Measurements from ENCODE around the gene MAST4. TPM values are rescaled to one million over a fixed set of nuclear protein-coding genes. Genes with fewer than 3 reads are reported as not detected.

MAST4 gene
- total and polyA plus RNA-seq, 2 of the 8 experiments (the other 6 are each of a cell fraction or from before 2014, with no cell fraction given) = 1.5 to 2.6 TPM

DNA sequence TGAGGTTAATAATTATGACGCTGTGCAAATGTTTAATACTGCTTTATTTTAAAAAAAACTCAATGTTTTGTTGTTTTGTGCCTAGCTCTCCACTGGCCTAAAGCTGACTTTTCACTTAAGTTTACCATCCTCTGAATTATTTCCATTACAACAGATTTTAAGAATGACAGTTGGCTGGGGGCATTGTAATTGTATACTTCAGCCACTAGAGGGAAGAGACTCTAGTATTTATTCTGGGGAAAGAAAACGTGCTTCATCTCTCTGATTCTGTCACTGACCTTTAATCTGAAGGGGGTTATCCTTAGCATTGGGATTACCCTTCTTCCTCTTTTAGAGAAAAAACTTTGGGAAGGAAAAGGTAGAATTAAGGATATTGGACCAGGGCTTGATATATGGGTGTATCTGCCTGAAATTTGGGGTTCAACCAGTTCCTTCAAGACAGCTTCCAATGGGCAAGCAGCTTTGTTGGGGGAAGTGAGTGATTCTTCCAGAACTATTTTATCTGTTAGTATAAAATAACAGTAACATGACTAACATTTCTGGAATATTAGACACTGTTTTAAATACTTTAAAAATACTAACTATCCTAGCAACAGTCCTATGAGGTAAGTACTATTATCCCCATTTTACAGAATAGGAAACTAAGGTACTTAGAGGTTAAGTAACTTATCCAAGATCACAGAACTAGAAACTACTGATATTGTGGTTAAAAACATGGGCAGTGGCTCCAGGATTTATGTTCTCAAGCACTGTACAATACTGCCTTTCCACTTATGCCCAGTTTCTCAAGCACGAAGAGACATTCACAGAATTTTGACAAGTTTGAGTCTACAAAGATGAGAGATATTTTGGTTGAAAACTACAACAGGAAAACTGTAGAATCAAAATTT, 392.0 kb downstream of the MAST4 start (continued):
- TF ChIP-seq, protein P1, sequence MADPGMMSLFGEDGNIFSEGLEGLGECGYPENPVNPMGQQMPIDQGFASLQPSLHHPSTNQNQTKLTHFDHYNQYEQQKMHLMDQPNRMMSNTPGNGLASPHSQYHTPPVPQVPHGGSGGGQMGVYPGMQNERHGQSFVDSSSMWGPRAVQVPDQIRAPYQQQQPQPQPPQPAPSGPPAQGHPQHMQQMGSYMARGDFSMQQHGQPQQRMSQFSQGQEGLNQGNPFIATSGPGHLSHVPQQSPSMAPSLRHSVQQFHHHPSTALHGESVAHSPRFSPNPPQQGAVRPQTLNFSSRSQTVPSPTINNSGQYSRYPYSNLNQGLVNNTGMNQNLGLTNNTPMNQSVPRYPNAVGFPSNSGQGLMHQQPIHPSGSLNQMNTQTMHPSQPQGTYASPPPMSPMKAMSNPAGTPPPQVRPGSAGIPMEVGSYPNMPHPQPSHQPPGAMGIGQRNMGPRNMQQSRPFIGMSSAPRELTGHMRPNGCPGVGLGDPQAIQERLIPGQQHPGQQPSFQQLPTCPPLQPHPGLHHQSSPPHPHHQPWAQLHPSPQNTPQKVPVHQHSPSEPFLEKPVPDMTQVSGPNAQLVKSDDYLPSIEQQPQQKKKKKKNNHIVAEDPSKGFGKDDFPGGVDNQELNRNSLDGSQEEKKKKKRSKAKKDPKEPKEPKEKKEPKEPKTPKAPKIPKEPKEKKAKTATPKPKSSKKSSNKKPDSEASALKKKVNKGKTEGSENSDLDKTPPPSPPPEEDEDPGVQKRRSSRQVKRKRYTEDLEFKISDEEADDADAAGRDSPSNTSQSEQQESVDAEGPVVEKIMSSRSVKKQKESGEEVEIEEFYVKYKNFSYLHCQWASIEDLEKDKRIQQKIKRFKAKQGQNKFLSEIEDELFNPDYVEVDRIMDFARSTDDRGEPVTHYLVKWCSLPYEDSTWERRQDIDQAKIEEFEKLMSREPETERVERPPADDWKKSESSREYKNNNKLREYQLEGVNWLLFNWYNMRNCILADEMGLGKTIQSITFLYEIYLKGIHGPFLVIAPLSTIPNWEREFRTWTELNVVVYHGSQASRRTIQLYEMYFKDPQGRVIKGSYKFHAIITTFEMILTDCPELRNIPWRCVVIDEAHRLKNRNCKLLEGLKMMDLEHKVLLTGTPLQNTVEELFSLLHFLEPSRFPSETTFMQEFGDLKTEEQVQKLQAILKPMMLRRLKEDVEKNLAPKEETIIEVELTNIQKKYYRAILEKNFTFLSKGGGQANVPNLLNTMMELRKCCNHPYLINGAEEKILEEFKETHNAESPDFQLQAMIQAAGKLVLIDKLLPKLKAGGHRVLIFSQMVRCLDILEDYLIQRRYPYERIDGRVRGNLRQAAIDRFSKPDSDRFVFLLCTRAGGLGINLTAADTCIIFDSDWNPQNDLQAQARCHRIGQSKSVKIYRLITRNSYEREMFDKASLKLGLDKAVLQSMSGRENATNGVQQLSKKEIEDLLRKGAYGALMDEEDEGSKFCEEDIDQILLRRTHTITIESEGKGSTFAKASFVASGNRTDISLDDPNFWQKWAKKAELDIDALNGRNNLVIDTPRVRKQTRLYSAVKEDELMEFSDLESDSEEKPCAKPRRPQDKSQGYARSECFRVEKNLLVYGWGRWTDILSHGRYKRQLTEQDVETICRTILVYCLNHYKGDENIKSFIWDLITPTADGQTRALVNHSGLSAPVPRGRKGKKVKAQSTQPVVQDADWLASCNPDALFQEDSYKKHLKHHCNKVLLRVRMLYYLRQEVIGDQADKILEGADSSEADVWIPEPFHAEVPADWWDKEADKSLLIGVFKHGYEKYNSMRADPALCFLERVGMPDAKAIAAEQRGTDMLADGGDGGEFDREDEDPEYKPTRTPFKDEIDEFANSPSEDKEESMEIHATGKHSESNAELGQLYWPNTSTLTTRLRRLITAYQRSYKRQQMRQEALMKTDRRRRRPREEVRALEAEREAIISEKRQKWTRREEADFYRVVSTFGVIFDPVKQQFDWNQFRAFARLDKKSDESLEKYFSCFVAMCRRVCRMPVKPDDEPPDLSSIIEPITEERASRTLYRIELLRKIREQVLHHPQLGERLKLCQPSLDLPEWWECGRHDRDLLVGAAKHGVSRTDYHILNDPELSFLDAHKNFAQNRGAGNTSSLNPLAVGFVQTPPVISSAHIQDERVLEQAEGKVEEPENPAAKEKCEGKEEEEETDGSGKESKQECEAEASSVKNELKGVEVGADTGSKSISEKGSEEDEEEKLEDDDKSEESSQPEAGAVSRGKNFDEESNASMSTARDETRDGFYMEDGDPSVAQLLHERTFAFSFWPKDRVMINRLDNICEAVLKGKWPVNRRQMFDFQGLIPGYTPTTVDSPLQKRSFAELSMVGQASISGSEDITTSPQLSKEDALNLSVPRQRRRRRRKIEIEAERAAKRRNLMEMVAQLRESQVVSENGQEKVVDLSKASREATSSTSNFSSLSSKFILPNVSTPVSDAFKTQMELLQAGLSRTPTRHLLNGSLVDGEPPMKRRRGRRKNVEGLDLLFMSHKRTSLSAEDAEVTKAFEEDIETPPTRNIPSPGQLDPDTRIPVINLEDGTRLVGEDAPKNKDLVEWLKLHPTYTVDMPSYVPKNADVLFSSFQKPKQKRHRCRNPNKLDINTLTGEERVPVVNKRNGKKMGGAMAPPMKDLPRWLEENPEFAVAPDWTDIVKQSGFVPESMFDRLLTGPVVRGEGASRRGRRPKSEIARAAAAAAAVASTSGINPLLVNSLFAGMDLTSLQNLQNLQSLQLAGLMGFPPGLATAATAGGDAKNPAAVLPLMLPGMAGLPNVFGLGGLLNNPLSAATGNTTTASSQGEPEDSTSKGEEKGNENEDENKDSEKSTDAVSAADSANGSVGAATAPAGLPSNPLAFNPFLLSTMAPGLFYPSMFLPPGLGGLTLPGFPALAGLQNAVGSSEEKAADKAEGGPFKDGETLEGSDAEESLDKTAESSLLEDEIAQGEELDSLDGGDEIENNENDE (IDR thresholded peaks at IDR 0.05; ENCODE audit: insufficient replicate concordance, low read length) = no peak
- TF ChIP-seq SIN3A (conservative IDR thresholded peaks at IDR 0.05 in 1 of 2, IDR thresholded peaks at IDR 0.05 in 1 of 2; ENCODE audit: low read depth in 1 of 2, low read length in 2 of 2) (0 out of 4 replicates have a peak, but pooled peaks of 1 of the 2 experiments have one; percentile 56), ASH2L (IDR thresholded peaks at IDR 0.05; ENCODE audit: low read length) (no peak), PHF8 (conservative IDR thresholded peaks at IDR 0.05; ENCODE audit: low read depth, low read length) (no peak), EZH2 (IDR thresholded peaks at IDR 0.05; ENCODE audit: low read depth, low read length, severe bottlenecking) (no peak), MAFK (IDR thresholded peaks at IDR 0.05; ENCODE audit: low read depth, low read length) (no peak)

Data from H1 (cell line).